Activated T-helper 1 cell treated with anti-CD3 and anti-CD28 coated beads, Interleukin-12 subunit alpha, Interleukin-12 subunit beta, Interleukin-2, Interleukin-4 antibody, amounts not matched to agents 30 ng/mL and 10 ng/mL and 1 ng/mL, durations not matched to agents 14 hours and 24 hours and 36 hours (primary cell): ENCODE results near the gene DIAPH1. TPM values are rescaled to one million over a fixed set of nuclear protein-coding genes. Genes with fewer than 3 reads are reported as not detected.

Experiments
- DNase-seq: peaks from one replicate; pipeline ENCODE4 v3.0.0; 2021; ENCODE audit warnings: low spot score
- H3K27ac Mint-ChIP-seq: one replicate; pipeline ENCODE4 v1.8.0; 2021; ENCODE audit warnings: mild to moderate bottlenecking, mixed read lengths
- H3K27me3 Mint-ChIP-seq: one replicate; pipeline ENCODE4 v1.8.0; 2022; ENCODE audit warnings: mild to moderate bottlenecking, moderate library complexity, mixed read lengths; ENCODE audit not compliant: insufficient read depth
- H3K36me3 Mint-ChIP-seq: one replicate; pipeline ENCODE4 v1.8.0; 2021; ENCODE audit warnings: low read depth, mixed read lengths
- H3K4me1 Mint-ChIP-seq: one replicate; pipeline ENCODE4 v1.8.0; 2021; ENCODE audit warnings: low read depth, mixed read lengths
- H3K4me3 Mint-ChIP-seq: one replicate; pipeline ENCODE4 v1.8.0; 2021; ENCODE audit warnings: mild to moderate bottlenecking, moderate library complexity, mixed read lengths
- H3K9me3 Mint-ChIP-seq: one replicate; pipeline ENCODE4 v1.8.0; 2021; ENCODE audit warnings: mixed read lengths
- intact Hi-C: fragments of 100-400 bp; cut with micrococcal nuclease; formaldehyde crosslinking; loops from one replicate; pipeline ENCODE4 v1.15.1; 2024
- total RNA-seq: library from RNA; stranded (reverse); gene quantifications from 2 replicates; pipeline ENCODE4 v1.2.3, GENCODE V29; 2022

DIAPH1 gene
- total RNA-seq, 1 donor from 2014 or later: 221 TPM

DNA sequence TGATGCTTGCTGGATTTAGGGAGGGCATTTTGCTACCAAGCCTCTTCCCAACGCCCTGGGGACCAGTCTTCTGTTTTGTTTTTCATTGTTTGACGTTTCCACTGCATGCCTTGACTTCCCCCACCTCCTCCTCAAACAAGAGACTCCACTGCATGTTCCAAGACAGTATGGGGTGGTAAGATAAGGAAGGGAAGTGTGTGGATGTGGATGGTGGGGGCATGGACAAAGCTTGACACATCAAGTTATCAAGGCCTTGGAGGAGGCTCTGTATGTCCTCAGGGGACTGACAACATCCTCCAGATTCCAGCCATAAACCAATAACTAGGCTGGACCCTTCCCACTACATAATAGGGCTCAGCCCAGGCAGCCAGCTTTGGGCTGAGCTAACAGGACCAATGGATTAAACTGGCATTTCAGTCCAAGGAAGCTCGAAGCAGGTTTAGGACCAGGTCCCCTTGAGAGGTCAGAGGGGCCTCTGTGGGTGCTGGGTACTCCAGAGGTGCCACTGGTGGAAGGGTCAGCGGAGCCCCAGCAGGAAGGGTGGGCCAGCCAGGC lies 107.0 kb downstream of the DIAPH1 start:
- H3K4me3 Mint-ChIP-seq: no peak overlapping the region
- peaks cover 37% of the 10 kb centered on the region for H3K4me1 Mint-ChIP-seq
- no peaks in the 10 kb centered on the region for H3K27me3 Mint-ChIP-seq
- intact Hi-C loops: loop anchor here (1.0 to 2.0 kb wide), 6 partner anchors 37 to 191 kb away; partner anchors contain the start of genes PCDHGA10, PCDHGB7, PCDHGC3 and TAF7
- peak overlapping the region; percentile 31 for H3K27ac Mint-ChIP-seq
- DNase-seq: no peak
- peaks cover 15% of the 10 kb centered on the region for H3K36me3 Mint-ChIP-seq
- no peaks in the 10 kb centered on the region for H3K9me3 Mint-ChIP-seq

DNA sequence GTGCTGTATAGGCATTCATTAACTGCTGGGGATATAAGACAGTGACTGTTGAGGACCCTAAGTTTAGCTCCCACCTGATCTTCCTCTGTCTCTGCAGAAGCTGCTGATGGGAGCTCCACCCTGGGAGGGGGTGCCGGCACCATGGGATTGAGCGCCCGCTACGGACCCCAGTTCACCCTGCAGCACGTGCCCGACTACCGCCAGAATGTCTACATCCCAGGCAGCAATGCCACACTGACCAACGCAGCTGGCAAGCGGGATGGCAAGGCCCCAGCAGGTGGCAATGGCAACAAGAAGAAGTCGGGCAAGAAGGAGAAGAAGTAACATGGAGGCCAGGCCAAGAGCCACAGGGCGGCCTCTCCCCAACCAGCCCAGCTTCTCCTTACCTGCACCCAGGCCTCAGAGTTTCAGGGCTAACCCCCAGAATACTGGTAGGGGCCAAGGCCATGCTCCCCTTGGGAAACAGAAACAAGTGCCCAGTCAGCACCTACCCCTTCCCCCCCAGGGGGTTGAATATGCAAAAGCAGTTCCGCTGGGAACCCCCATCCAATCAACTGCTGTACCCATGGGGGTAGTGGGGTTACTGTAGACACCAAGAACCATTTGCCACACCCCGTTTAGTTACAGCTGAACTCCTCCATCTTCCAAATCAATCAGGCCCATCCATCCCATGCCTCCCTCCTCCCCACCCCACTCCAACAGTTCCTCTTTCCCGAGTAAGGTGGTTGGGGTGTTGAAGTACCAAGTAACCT lies 107.8 kb downstream of the DIAPH1 start:
- Mint-ChIP-seq H3K4me3 (no peak overlapping the region), H3K9me3 (no peaks in the 10 kb centered on the region), H3K27me3 (no peaks in the 10 kb centered on the region), H3K36me3 (peaks cover 7% of the 10 kb centered on the region), H3K4me1 (peaks cover 30% of the 10 kb centered on the region), H3K27ac (peak overlapping the region; percentile 31)
- intact Hi-C loops: no loop called here
- DNase-seq: no peak

DNA sequence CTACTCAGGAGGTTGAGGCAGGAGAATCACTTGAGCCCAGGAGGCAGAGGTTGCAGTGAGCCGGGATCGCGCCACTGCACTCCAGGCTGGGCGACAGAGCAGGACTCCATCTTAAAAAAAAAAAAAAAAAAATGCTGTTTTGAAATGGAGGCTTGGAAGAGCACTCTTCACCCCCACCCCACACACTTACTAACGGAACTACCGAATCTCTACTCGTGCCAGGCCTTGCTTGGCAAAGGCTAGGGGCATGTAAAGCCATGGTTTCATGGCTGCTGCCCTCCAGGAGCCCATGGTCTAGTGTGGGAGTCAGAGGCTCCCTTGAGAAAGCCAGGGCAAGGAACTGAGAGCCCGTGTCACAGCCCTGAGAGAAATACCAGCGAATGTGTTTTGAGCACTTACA lies 108.6 kb downstream of the DIAPH1 start:
- no peak for DNase-seq
- Mint-ChIP-seq H3K9me3 (no peaks in the 10 kb centered on the region), H3K27me3 (no peaks in the 10 kb centered on the region), H3K36me3 (peaks cover 3% of the 10 kb centered on the region), H3K4me3 (no peak overlapping the region), H3K4me1 (peaks cover 22% of the 10 kb centered on the region), H3K27ac (no peak overlapping the region)
- intact Hi-C loops: no loop called here

DNA sequence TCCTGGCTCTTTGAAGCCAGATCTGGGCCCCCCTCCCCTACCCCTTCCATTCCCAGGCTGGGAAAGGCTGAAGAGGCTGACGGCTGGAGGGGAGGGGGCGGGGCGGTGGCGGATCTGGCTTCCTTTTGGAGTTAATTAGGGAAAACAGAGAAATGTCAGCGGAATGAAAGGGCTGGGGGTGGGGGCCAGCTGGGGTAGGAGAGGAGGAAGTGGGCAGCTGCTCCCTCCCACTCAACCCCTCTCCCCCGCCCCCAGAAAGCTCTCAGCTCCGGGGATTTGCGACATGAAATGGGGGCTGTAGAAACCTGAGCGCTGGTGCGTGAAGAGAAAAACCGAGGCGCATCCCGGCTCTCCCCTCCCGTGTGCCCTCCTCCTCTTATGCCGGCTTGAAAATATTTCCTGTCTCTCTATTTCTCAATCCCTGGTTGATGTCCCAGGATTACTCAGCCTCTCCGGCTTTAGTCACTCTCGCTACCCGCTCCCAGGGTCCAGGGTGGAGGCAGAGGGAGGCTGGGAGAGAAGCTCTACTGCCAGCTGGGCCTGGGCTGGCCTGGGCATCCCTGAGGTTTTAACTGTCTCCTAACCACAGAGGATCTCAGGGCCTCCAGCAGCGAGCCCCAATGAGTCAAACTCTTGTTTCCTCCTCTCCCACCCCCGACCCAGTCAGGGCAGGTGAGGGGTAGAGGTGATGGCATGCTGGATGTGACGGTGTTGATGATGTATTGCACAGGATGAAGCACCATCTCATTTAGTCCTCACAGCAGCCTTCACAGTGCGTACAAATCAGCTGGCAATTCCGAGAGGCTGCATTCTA lies 109.8 kb downstream of the DIAPH1 start:
- Mint-ChIP-seq H3K36me3 (peaks cover 3% of the 10 kb centered on the region), H3K27me3 (no peaks in the 10 kb centered on the region), H3K4me1 (peaks cover 19% of the 10 kb centered on the region), H3K27ac (no peak overlapping the region), H3K9me3 (no peaks in the 10 kb centered on the region), H3K4me3 (no peak overlapping the region)
- DNase-seq: no peak
- intact Hi-C loops: no loop called here

DNA sequence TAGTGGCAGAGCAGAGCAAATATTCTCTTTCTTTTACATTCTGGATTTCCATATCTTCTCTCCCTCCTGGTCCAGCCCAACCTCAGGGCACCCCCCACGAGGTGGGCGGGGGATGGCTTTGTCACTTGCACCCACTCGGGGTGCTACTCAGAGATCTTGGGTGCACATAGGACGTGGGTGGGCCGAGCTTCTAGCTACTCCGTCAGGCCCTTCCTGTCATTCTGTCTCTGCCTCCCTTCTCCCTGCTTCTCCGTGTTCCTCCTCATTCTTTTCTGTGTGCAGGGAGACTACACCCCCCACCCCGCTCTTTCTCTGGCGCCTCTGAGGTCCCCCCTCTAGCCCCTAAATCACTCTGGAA lies 110.4 kb downstream of the DIAPH1 start:
- Mint-ChIP-seq H3K36me3 (peaks cover 3% of the 10 kb centered on the region), H3K9me3 (no peaks in the 10 kb centered on the region), H3K27me3 (no peaks in the 10 kb centered on the region), H3K4me3 (no peak overlapping the region), H3K4me1 (peaks cover 14% of the 10 kb centered on the region), H3K27ac (no peak overlapping the region)
- no peak for DNase-seq
- intact Hi-C loops: no loop called here

DNA sequence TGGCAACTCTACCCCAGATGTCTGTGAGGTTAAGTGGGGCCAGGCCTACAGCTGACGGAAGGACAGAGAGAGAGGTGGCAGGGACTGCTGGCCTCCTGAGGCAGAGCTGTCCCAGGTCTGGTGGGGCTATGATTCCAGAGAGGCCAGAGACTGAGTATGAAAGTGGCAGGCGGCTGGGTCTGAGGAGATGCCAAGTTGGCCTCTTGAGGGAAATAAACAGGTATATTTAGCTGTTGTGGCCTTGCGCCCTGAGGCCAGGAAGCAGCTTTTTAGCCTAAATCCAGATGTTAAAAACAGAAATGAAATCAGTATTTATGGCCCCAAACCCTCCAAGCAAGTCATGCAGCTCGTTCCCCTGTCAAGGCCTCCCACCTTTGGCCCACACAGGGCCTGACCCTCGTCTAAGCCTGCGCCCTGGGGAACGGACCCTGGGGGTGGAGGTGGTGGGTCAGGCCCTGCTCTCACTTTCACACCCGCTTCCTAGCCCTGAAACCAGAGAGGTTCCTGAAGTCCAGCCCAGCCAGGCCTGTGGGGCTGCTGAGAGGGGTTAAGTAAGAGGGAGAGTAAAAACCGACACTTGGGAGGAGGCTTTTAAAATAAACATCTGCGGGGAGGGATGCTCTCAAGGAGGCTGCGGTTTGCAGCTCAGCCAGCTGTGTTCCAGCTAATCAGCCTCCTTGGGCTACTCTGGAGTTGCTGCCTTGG lies 111.3 kb downstream of the DIAPH1 start:
- Mint-ChIP-seq H3K27me3 (no peaks in the 10 kb centered on the region), H3K4me1 (peaks cover 6% of the 10 kb centered on the region), H3K4me3 (no peak overlapping the region), H3K9me3 (no peaks in the 10 kb centered on the region), H3K36me3 (no peaks in the 10 kb centered on the region), H3K27ac (no peak overlapping the region)
- intact Hi-C loops: no loop called here
- DNase-seq: no peak

DNA sequence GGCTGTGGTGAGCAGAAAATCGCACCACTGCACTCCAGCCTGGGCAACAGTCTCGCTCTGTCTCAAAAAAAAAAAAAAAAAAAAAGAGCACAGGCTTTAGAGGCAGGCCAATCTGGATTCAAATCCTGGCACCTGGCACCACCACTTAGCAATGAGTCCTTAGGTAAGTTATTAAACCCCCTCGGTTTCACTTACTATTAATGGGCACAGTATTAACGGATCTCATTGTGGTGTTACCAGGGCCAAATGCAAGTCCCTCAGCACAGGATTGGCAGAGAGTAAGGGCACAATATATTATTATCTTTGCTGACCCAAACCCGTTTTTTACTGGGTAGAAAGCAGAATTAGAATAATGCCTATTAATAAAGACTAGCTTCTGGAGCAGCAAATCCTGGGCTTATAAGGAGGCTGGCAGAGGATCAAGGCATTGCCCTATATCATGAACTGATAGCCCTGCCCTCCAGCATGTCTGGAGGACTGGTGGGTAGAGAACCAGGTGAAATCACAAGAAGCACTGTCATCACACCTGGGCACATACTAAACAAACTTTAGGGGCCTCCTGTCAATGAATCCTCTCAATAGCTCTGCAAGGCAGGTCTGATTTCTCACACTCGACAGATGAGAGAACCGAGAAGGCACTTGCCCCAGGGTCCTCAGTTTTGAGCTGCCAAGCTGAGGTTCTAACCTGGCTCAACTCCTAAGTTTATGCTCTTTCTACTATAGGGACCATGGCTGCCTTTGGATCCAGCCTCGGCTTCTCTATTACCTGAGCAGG lies 112.2 kb downstream of the DIAPH1 start:
- H3K4me1 Mint-ChIP-seq: peaks cover 4% of the 10 kb centered on the region
- no peak overlapping the region for H3K27ac Mint-ChIP-seq
- no peaks in the 10 kb centered on the region for H3K9me3 Mint-ChIP-seq
- intact Hi-C loops: no loop called here
- DNase-seq: no peak
- no peaks in the 10 kb centered on the region for H3K36me3 Mint-ChIP-seq
- H3K27me3 Mint-ChIP-seq: no peaks in the 10 kb centered on the region
- H3K4me3 Mint-ChIP-seq: no peak overlapping the region

DNA sequence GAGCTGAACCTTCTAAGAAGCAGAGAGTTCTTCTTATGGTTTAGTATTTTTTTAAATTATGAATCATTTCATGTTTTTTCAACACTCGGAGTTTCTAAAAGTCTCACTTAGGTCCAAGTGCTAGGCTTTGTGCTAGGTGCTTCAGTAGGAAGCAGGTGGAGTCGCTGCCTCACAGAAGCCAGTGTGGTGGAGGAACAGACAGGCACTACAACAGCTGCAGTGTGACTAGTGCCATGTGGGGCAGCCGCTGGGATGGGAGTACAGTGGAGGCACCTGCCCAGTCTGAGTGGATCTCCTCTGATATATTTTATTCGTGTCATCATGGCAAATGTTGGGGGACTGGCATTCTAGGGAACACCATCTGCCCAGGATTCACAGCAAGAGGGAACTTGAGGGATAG lies 114.6 kb downstream of the DIAPH1 start:
- intact Hi-C loops: no loop called here
- Mint-ChIP-seq H3K4me3 (no peak overlapping the region), H3K27me3 (peaks cover 7% of the 10 kb centered on the region), H3K9me3 (no peaks in the 10 kb centered on the region), H3K4me1 (peaks cover 3% of the 10 kb centered on the region), H3K27ac (no peak overlapping the region), H3K36me3 (no peaks in the 10 kb centered on the region)
- no peak for DNase-seq

DNA sequence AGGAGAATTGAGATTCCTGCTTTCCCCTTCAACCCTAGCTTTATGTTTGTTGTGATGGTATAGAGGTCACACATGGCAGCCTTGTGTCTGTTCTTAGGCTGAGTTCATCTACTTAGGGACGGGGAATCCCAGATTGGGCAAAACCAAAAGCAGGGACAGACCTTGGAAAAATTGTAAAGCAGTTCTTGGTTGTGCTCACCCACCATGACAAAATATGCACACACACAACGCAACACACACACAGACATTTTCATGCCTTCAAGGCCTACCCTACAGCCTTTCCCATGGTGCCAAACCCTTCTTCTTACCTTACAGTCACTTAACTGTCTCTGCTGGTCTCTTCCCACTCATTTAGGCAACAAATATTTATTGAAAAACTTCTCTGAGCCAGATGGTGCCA lies 115.1 kb downstream of the DIAPH1 start:
- H3K4me1 Mint-ChIP-seq: no peaks in the 10 kb centered on the region
- intact Hi-C loops: no loop called here
- H3K9me3 Mint-ChIP-seq: no peaks in the 10 kb centered on the region
- H3K27ac Mint-ChIP-seq: no peak overlapping the region
- no peak for DNase-seq
- no peaks in the 10 kb centered on the region for H3K36me3 Mint-ChIP-seq
- peaks cover 7% of the 10 kb centered on the region for H3K27me3 Mint-ChIP-seq
- H3K4me3 Mint-ChIP-seq: no peak overlapping the region

DNA sequence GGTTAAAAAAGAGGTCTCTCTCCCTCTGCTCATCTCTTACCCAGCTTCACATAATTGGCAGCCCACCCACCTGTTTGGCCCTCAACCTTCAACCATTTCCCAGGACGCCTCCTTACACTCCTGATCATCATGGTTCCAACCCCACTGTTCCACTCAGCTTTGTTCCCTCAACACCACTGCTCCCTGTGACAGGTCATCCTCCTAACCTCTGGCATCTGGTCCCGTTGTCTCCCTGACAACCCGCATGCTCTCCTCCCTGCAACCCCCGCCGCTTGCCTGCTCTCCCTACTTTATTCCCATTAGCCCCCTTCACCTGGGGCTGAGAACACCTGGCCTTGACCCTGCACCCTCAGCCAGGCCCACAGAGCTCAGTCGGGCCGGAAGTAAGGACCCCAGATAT lies 117.0 kb downstream of the DIAPH1 start:
- Mint-ChIP-seq H3K27ac (no peak overlapping the region), H3K9me3 (no peaks in the 10 kb centered on the region), H3K36me3 (no peaks in the 10 kb centered on the region), H3K4me3 (no peak overlapping the region), H3K27me3 (peaks cover 7% of the 10 kb centered on the region), H3K4me1 (no peaks in the 10 kb centered on the region)
- no peak for DNase-seq
- intact Hi-C loops: no loop called here

DNA sequence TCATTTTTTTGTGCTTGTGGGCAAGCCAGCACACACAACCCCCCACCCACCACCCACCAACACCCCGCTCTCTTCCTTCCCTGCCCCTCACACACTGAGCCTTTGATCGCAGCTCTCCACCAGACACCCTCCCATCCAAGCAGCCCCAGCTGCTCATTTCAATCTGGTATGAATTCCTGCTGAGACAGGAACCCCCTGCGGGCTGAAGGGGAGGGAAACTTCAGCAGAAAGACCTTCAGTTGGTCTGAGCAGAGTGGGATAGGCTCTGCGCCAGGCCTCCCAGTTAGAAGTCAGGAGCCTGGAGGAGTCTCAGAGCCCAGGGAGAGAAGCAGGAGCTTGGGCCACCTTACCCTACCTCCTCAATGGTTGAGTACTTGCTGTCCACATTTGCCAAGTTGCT lies 122.8 kb downstream of the DIAPH1 start:
- DNase-seq: no peak
- no peaks in the 10 kb centered on the region for H3K36me3 Mint-ChIP-seq
- intact Hi-C loops: no loop called here
- H3K4me1 Mint-ChIP-seq: no peaks in the 10 kb centered on the region
- no peaks in the 10 kb centered on the region for H3K9me3 Mint-ChIP-seq
- no peak overlapping the region for H3K27ac Mint-ChIP-seq
- H3K4me3 Mint-ChIP-seq: no peak overlapping the region
- H3K27me3 Mint-ChIP-seq: peaks cover 31% of the 10 kb centered on the region

DNA sequence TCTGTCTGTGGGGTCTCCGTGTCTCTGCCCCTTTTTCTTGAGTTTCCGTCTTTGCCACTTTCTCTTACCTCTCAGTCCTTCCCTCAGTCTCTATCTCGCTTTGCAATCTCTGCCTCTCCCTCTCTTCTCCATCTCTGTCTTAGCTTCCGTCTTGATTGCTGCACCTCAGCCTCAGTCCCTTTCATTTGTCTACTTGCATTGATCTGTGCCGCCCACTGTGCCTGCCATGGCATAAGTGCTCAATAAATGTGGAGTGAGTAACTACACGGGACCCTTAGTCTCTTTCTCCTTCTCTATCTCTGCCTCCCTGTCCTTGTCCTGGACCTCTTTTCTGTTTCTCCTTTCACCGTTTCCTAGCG lies 123.4 kb downstream of the DIAPH1 start:
- Mint-ChIP-seq H3K27me3 (peaks cover 37% of the 10 kb centered on the region), H3K36me3 (no peaks in the 10 kb centered on the region)
- intact Hi-C loops: no loop called here

More for the DNA sequence above, 123.4 kb downstream of the DIAPH1 start:
- Mint-ChIP-seq H3K9me3 (no peaks in the 10 kb centered on the region), H3K27ac (no peak overlapping the region), H3K4me3 (no peak overlapping the region), H3K4me1 (no peaks in the 10 kb centered on the region)
- DNase-seq: no peak
